ENCODE results near the gene ASB1.

ASB1 gene, protein sequence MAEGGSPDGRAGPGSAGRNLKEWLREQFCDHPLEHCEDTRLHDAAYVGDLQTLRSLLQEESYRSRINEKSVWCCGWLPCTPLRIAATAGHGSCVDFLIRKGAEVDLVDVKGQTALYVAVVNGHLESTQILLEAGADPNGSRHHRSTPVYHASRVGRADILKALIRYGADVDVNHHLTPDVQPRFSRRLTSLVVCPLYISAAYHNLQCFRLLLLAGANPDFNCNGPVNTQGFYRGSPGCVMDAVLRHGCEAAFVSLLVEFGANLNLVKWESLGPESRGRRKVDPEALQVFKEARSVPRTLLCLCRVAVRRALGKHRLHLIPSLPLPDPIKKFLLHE

GRCh38 chr2:238426568-238427434, at the start of gene ASB1:
Gene ASB1 (plus strand): TSS chr2:238426927. CDS start chr2:238427071, 144 bp downstream.
- peak within 1 kb of the TSS; percentile 96 for H3K27ac ChIP-seq
- TF ChIP-seq Cebpa-rat (IDR thresholded peaks at IDR 0.05): no peak

GRCh38 chr2:238378230-238379095, 48.3 kb upstream of the ASB1 start:
- Histone ChIP-seq H3K36me3 (peaks cover 19% of the 10 kb centered on the region), H4K20me1 (no peaks in the 10 kb centered on the region), H3K4me1 (peaks cover 45% of the 10 kb centered on the region), H3K9me3 (peaks cover 18% of the 10 kb centered on the region), H3K9ac (no peak overlapping the region), H3K27ac (no peak overlapping the region), H3K4me3 (no peak overlapping the region), H3K4me2 (peak overlapping the region; percentile 70), H3K27me3 (no peaks in the 10 kb centered on the region)
- TF ChIP-seq Cebpa-rat (IDR thresholded peaks at IDR 0.05): no peak

More at GRCh38 chr2:238426568-238427434, at the start of gene ASB1:
- H3K4me3 ChIP-seq: peak within 1 kb of the TSS; percentile 89
- H3K27me3 ChIP-seq: no peaks in the 10 kb centered on the region
- H3K9me3 ChIP-seq: peaks cover 29% of the 10 kb centered on the region
- H3K9ac ChIP-seq: peak within 1 kb of the TSS; percentile 93
- peak within 1 kb of the TSS; percentile 88 for H3K4me2 ChIP-seq
- H4K20me1 ChIP-seq: peaks cover 10% of the 10 kb centered on the region; the same call in 1 of the 2 replicates
- H3K4me1 ChIP-seq: peaks cover 33% of the 10 kb centered on the region
- peaks cover 28% of the 10 kb centered on the region for H3K36me3 ChIP-seq

DNA sequence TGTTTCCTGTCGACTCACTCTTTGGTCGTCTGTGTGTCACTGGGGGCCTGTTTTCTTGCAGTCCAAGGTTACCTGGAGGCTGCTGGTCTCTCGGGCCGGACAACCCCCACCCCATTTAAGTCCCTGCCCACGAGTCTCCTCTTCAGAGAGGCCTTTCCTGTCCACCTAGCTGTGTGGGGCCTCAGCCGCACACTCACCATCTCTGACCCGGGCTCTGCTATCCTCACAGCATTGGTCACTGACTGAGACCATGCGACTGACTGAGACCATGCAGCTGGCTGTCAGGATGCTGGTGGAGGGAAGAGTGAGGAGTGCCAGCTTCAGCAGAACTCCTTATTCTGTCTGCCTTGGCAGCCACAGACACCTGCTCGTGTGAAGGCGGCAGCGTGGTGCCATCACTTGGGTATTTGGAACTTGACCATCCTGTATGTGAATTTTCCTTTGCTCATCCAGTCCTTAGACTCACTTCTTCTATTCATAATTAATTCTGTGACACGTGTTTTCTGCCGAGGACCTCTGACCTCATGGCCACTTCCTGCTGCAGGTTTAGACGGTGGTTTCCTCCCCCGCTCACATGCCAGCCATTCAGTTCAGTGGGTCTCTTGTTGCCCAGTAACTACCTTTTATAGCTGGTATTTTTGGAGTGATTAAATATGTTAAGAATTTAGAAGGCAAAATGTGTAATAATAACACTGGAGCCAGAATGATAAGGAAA, 47.5 kb upstream of the ASB1 start:
- Histone ChIP-seq H3K9me3 (peaks cover 25% of the 10 kb centered on the region), H3K27me3 (no peaks in the 10 kb centered on the region), H3K4me3 (no peak overlapping the region), H3K4me1 (peaks cover 45% of the 10 kb centered on the region), H3K9ac (no peak overlapping the region), H3K4me2 (peak overlapping the region; percentile 70), H4K20me1 (no peaks in the 10 kb centered on the region), H3K27ac (no peak overlapping the region), H3K36me3 (peaks cover 19% of the 10 kb centered on the region)
- TF ChIP-seq Cebpa-rat (IDR thresholded peaks at IDR 0.05): no peak

- Histone ChIP-seq H3K27me3 (no peaks in the 10 kb centered on the region), H3K4me2 (peak overlapping the region; percentile 70), H3K36me3 (peaks cover 19% of the 10 kb centered on the region), H3K9ac (no peak overlapping the region), H4K20me1 (no peaks in the 10 kb centered on the region), H3K9me3 (peaks cover 23% of the 10 kb centered on the region), H3K4me3 (no peak overlapping the region), H3K4me1 (peaks cover 45% of the 10 kb centered on the region), H3K27ac (0 out of 2 replicates have a peak overlapping the region, but pooled peaks have one; percentile 15)
- no peak for TF ChIP-seq Cebpa-rat (IDR thresholded peaks at IDR 0.05)
Observed at GRCh38 chr2:238380336-238380735, 46.4 kb upstream of the ASB1 start.

GRCh38 chr2:238380785-238381184, 45.9 kb upstream of the ASB1 start:
- H4K20me1 ChIP-seq: no peaks in the 10 kb centered on the region
- H3K9ac ChIP-seq: no peak overlapping the region
- H3K4me2 ChIP-seq: peak overlapping the region; percentile 70; the same call in 1 of the 2 replicates
- H3K27ac ChIP-seq: no peak overlapping the region
- TF ChIP-seq Cebpa-rat (IDR thresholded peaks at IDR 0.05): no peak
- no peaks in the 10 kb centered on the region for H3K27me3 ChIP-seq
- H3K36me3 ChIP-seq: peaks cover 19% of the 10 kb centered on the region
- H3K4me1 ChIP-seq: peaks cover 45% of the 10 kb centered on the region
- peaks cover 23% of the 10 kb centered on the region for H3K9me3 ChIP-seq
- H3K4me3 ChIP-seq: no peak overlapping the region

DNA sequence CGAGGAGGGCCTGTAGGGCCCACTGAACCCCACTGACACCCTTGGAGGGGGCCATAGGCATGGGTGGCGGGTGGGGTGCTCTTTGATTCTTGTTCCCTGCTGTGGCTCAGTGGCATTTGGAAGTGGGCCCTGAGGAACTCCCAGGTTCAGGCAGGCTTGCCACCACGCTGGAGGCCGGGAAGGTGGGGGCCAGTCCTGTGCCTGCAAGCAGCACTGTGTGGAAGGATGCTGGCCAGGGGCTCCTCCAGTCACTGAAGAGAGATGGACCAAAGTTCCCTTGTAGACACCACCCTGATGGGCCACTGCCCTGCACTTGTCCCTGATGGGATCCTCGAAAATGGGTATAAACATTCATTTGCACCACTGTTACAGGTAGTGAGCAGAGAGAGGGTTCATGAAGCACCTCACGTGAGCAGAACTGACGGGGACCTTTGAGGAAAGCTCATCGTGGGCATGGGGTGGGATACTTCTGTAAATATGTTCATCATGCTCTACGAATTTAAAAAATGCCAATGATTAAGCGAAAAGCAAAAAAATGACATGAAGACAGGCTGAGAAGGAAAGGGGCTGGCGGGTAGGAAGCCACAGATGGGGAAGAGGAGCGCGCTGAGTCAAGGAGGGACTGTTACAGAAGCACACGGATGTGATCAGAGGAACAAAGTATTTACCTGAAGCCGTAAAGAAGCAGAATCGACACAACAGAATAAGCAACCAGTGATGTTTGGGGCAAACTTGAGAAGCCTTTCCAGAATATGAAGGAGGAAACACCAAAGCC, 45.2 kb upstream of the ASB1 start:
- TF ChIP-seq Cebpa-rat (IDR thresholded peaks at IDR 0.05): no peak
- H3K27ac ChIP-seq: no peak overlapping the region
- H3K4me3 ChIP-seq: no peak overlapping the region
- peaks cover 41% of the 10 kb centered on the region for H3K4me1 ChIP-seq
- peaks cover 19% of the 10 kb centered on the region for H3K36me3 ChIP-seq
- H3K9ac ChIP-seq: no peak overlapping the region
- peaks cover 23% of the 10 kb centered on the region for H3K9me3 ChIP-seq
- H3K27me3 ChIP-seq: no peaks in the 10 kb centered on the region
- no peaks in the 10 kb centered on the region for H4K20me1 ChIP-seq
- no peak overlapping the region for H3K4me2 ChIP-seq

- H3K9ac ChIP-seq: no peak overlapping the region
- H3K9me3 ChIP-seq: peaks cover 23% of the 10 kb centered on the region
- no peak for TF ChIP-seq Cebpa-rat (IDR thresholded peaks at IDR 0.05)
- no peaks in the 10 kb centered on the region for H4K20me1 ChIP-seq
- no peak overlapping the region for H3K4me2 ChIP-seq
- no peak overlapping the region for H3K27ac ChIP-seq
- H3K4me3 ChIP-seq: no peak overlapping the region
- peaks cover 19% of the 10 kb centered on the region for H3K36me3 ChIP-seq
- no peaks in the 10 kb centered on the region for H3K27me3 ChIP-seq
- H3K4me1 ChIP-seq: peaks cover 33% of the 10 kb centered on the region
Observed at GRCh38 chr2:238382381-238382781, 44.3 kb upstream of the ASB1 start.

DNA sequence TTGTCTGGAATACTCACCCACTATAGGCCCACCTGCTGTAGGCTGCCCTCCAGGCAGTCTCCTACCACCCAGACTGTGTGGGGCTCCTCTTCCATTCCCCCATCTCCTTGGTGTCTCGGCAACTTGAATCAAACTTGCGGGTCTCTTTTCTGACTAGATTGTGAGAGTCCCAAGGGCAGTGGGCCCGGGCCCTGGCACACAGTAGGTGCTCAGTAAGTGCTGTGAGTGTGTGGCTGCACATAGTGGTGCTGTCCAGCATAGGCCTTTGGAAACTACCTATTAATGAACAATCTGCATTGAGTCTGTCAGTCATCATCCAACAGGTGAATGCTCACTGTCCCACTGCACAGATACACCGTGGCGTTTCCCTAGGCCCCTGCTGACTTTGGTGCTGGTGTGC, 43.6 kb upstream of the ASB1 start:
- Histone ChIP-seq H3K27me3 (no peaks in the 10 kb centered on the region), H4K20me1 (no peaks in the 10 kb centered on the region), H3K36me3 (peaks cover 23% of the 10 kb centered on the region), H3K4me2 (no peak overlapping the region), H3K4me3 (no peak overlapping the region), H3K9ac (no peak overlapping the region), H3K27ac (no peak overlapping the region), H3K4me1 (peaks cover 27% of the 10 kb centered on the region), H3K9me3 (peaks cover 23% of the 10 kb centered on the region)
- no peak for TF ChIP-seq Cebpa-rat (IDR thresholded peaks at IDR 0.05)

All from BLaER1 (cell line).